GM10847 (cell line): ENCODE data around the gene TNIK.

ENCODE experiments used
- POLR2A ChIP-seq: IDR thresholded peaks from 2 replicates; pipeline ENCODE4 v1.6.1; 2011; ENCODE audit not compliant: insufficient read length; ENCODE audit errors: extremely low read depth

Gene TNIK

GRCh38 chr3:171312741-171313140, 147.5 kb downstream of the TNIK start:
- TF ChIP-seq POLR2A = no peak

- no peak for TF ChIP-seq POLR2A
These were observed 148.4 kb downstream of the TNIK start for GRCh38 chr3:171311784-171312183.

GRCh38 chr3:171309906-171310359, 150.3 kb downstream of the TNIK start:
- TF ChIP-seq POLR2A = no peak

GRCh38 chr3:171307988-171308387, 152.2 kb downstream of the TNIK start:
- no peak for TF ChIP-seq POLR2A

- no peak for TF ChIP-seq POLR2A
These were observed 153.1 kb downstream of the TNIK start for GRCh38 chr3:171307046-171307585.

GRCh38 chr3:171306631-171307030, 153.6 kb downstream of the TNIK start:
- TF ChIP-seq POLR2A = no peak

GRCh38 chr3:171301998-171302397, 158.2 kb downstream of the TNIK start:
- TF ChIP-seq POLR2A = no peak

- no peak for TF ChIP-seq POLR2A
These were observed 159.2 kb downstream of the TNIK start for GRCh38 chr3:171301002-171301401.

GRCh38 chr3:171297951-171298350, 162.3 kb downstream of the TNIK start:
- TF ChIP-seq POLR2A = no peak

GRCh38 chr3:171297207-171297606, 163.0 kb downstream of the TNIK start:
- no peak for TF ChIP-seq POLR2A

GRCh38 chr3:171295484-171296373, 164.5 kb downstream of the TNIK start:
- TF ChIP-seq POLR2A = no peak

- TF ChIP-seq POLR2A = no peak
These were observed 166.9 kb downstream of the TNIK start for GRCh38 chr3:171293142-171293782.

- no peak for TF ChIP-seq POLR2A
These were observed 169.5 kb downstream of the TNIK start for GRCh38 chr3:171290680-171291079.

- no peak for TF ChIP-seq POLR2A
These were observed 170.9 kb downstream of the TNIK start for GRCh38 chr3:171289291-171289690.

GRCh38 chr3:171286580-171287249, 173.5 kb downstream of the TNIK start:
- no peak for TF ChIP-seq POLR2A
